IgD-negative memory B cell (primary cell): ENCODE results near the gene CACNA2D3. TPM values are rescaled to one million over a fixed set of nuclear protein-coding genes. Genes with fewer than 3 reads are reported as not detected.

Experiments used
- H3K27ac Mint-ChIP-seq, 3 donors: one replicate each; pipeline ENCODE4 v1.8.0; 2020 to 2022; ENCODE audit warnings: mild to moderate bottlenecking in 3 of 3, mixed read lengths in 3 of 3, moderate library complexity in 1 of 3
- H3K27me3 Mint-ChIP-seq: one replicate; pipeline ENCODE4 v1.8.0; 2021; ENCODE audit warnings: mixed read lengths
- H3K36me3 Mint-ChIP-seq: one replicate; pipeline ENCODE4 v1.8.0; 2020; ENCODE audit warnings: mild to moderate bottlenecking, mixed read lengths
- H3K4me1 Mint-ChIP-seq, 3 donors: one replicate each; pipeline ENCODE4 v1.8.0; 2020 to 2022; ENCODE audit warnings: mixed read lengths in 3 of 3, mild to moderate bottlenecking in 1 of 3
- H3K4me3 Mint-ChIP-seq, 4 donors: one replicate each; pipeline ENCODE4 v1.8.0; 2020 to 2022; ENCODE audit warnings: mild to moderate bottlenecking in 4 of 4, mixed read lengths in 4 of 4, moderate library complexity in 3 of 4
- H3K9me3 Mint-ChIP-seq, 3 donors: one replicate each; pipeline ENCODE4 v1.8.0; 2020 to 2021; ENCODE audit warnings: mixed read lengths in 3 of 3, mild to moderate bottlenecking in 1 of 3
- polyA plus RNA-seq: library from polyadenylated mRNA; unstranded; fragments of 300-500 nt; fragmentation: Illumina TruSeq; gene quantifications from one replicate; pipeline ENCODE4 v1.2.3, GENCODE V29; 2021

The CACNA2D3 gene
- polyA plus RNA-seq, 1 donor from 2014 or later, result not detected

DNA sequence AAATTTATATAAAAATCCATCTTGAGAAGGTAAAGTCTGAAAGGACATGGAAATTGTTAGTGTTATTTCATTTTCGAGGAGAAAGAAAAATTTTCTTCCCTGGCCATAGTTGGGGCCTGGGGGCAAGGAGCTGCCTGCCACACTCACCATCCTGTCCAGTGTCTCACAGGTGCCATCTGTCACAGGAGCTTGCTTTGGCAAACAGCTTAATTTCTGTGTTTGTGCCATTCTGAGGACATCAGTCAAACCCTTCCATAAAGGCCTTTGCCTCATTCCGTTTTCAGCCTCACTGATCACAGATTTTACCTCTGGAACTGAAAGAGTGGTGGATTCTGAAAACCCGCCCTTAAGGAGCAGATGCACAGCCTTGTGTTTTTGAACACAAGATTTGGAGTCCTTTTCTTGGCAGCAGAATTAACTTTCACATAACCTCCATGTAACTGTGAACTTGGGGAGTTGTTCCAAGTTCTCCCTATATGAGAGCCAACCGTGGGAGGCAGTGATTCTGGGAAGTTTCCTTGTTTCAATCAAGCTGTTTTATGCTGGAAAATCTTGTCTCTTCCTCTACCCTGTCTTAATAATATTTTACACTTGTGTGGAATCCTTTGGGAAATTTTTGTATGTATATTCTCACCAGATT lies 254.7 kb downstream of the CACNA2D3 start:
- Mint-ChIP-seq H3K27me3 (peaks cover 2% of the 10 kb centered on the region), H3K36me3 (no peaks in the 10 kb centered on the region), H3K4me3 (no peak overlapping the region), H3K4me1 (no peaks in the 10 kb centered on the region), H3K9me3 (no peaks in the 10 kb centered on the region), H3K27ac (no peak overlapping the region)

DNA sequence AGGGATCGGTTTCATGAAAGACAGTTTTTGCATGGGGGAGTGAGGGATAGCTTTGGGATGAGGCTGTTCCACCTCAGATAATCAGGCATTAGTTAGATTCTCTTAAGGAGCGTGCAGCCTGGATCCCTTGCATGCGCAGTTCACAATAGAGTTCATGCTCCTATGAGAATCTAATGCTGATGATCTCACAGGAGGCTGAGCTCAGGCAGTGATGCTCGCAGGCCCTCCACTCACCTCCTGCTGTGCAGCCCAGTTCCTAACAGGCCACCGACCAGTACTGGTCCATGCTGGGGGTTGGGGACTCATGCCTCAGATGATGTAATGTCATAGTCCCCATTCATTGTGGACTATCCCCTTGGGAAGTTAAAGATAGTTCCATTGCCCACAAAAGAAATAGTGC lies 255.8 kb downstream of the CACNA2D3 start:
- Mint-ChIP-seq H3K9me3 (no peaks in the 10 kb centered on the region), H3K36me3 (no peaks in the 10 kb centered on the region), H3K27me3 (peaks cover 2% of the 10 kb centered on the region), H3K27ac (no peak overlapping the region), H3K4me1 (no peaks in the 10 kb centered on the region), H3K4me3 (no peak overlapping the region)

DNA sequence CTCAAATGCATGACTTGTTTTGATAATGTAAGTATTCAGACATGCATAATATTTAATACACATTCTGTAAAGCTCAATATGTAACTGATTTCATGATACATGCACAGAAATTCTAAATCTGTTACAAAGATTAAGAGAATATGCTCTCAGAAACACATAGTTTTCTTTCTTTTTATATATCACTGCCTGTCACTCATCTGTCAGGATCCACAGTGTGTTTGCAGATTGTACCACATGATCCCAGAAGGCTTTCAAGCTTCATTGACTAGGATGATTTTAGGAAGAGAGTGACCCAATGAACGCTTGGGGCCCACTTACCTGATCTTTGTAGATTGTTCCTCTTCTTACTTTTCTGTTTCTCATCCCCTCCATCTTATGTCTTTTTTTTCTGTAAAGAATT lies 261.9 kb downstream of the CACNA2D3 start:
- Mint-ChIP-seq H3K4me1 (no peaks in the 10 kb centered on the region), H3K4me3 (no peak overlapping the region), H3K27ac (no peak overlapping the region)

DNA sequence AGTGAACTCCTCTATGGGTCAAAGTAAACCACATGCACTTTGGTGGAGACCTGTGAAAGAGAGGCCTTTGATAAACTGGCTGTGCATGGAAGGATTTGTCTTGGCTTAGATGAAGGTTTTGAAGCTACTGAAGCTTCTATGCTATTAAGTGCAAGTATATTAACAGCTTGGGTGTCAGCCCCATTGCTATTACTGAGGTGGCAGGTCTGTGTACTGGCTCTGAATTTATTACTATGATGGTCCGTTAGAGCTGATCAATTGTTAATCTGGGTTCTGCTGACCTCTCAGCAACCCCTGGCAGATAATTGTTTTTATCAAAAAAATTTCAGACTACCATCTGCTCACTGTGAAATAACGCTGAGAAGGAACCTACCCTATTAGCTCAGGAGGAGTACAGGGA lies 268.2 kb downstream of the CACNA2D3 start:
- Mint-ChIP-seq H3K9me3 (peaks cover 0 to 7% (median 3%) of the 10 kb centered on the region in 3 donors), H3K4me3 (peak overlapping the region in 1 of 4 donors; percentile 1), H3K4me1 (no peaks in the 10 kb centered on the region), H3K27ac (no peak overlapping the region), H3K36me3 (no peaks in the 10 kb centered on the region), H3K27me3 (peaks cover 5% of the 10 kb centered on the region)

More for the DNA sequence above, 261.9 kb downstream of the CACNA2D3 start:
- H3K36me3 Mint-ChIP-seq, result no peaks in the 10 kb centered on the region
- H3K27me3 Mint-ChIP-seq, result peaks cover 5% of the 10 kb centered on the region
- H3K9me3 Mint-ChIP-seq, result peaks cover 0 to 4% (median 3%) of the 10 kb centered on the region in 3 donors

DNA sequence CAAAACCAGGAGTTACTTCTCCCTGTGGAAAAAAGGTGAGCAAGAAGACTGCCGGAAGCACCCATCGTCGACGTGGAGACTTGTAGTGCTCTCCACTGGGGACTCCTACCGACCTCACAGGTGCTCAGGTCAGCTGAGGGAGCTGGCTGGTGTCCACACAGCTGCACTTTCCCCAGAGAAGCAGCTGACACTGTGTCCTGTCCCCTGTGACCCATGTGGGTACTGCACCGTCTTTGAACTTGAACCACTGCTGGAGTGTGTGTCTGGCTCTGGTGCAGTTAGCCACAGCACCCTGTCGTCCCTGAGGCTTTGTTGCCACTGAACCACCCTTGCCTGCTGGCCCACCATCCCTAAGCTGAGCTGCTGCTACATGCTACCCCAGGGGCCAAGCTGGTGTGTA lies 270.8 kb downstream of the CACNA2D3 start:
- no peak overlapping the region for H3K4me3 Mint-ChIP-seq
- no peaks in the 10 kb centered on the region for H3K36me3 Mint-ChIP-seq
- H3K4me1 Mint-ChIP-seq, result no peaks in the 10 kb centered on the region
- H3K9me3 Mint-ChIP-seq, result peaks cover 0 to 6% (median 2%) of the 10 kb centered on the region in 3 donors
- peaks cover 4% of the 10 kb centered on the region for H3K27me3 Mint-ChIP-seq
- H3K27ac Mint-ChIP-seq, result no peak overlapping the region

DNA sequence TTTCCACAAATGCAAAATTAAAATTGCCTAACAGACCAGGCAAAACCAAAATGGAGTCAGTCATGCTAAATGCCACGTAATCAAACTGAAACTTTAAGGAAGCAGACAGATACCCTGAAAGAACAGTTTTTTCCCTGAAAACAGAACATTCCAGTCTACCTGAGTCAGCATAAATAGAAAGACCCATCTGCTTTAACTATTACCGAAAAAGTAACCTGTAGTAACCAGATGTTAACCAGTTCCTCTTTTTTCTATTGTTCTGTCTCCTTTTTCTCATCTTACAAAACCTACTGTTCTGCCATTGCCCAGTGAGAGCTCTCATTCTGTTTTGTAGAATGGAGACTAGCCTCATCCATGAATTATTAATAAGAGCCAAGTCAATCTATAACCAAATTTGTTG lies 286.0 kb downstream of the CACNA2D3 start:
- no peaks in the 10 kb centered on the region for H3K36me3 Mint-ChIP-seq
- H3K4me3 Mint-ChIP-seq, result no peak overlapping the region
- H3K27me3 Mint-ChIP-seq, result no peaks in the 10 kb centered on the region
- H3K4me1 Mint-ChIP-seq, result no peaks in the 10 kb centered on the region
- H3K9me3 Mint-ChIP-seq, result peaks cover 0 to 7% (median 0%) of the 10 kb centered on the region in 3 donors
- H3K27ac Mint-ChIP-seq, result no peak overlapping the region

DNA sequence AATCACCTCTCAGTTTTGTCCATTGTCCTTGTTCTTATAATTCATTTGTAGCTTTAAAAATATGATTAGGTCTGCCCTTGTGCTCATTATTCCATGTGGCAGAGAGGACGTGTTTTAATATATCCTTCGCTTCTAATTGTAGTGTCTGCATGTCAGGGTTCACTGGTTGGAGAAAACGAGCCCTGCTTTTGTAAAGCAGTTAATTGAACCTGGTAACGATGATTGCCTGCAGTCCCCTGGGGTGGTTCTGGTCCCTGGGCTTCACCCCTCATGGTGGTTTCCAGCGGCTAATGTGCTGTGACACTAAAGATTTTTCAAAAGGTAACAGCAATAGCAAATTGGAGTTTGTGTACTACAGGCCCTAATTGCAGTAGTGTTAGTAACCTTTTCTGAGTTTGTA lies 299.6 kb downstream of the CACNA2D3 start:
- no peaks in the 10 kb centered on the region for H3K27me3 Mint-ChIP-seq
- H3K4me3 Mint-ChIP-seq, result no peak overlapping the region
- no peaks in the 10 kb centered on the region for H3K36me3 Mint-ChIP-seq
- no peak overlapping the region for H3K27ac Mint-ChIP-seq
- no peaks in the 10 kb centered on the region for H3K4me1 Mint-ChIP-seq
- peaks cover 0 to 2% (median 0%) of the 10 kb centered on the region in 3 donors for H3K9me3 Mint-ChIP-seq

DNA sequence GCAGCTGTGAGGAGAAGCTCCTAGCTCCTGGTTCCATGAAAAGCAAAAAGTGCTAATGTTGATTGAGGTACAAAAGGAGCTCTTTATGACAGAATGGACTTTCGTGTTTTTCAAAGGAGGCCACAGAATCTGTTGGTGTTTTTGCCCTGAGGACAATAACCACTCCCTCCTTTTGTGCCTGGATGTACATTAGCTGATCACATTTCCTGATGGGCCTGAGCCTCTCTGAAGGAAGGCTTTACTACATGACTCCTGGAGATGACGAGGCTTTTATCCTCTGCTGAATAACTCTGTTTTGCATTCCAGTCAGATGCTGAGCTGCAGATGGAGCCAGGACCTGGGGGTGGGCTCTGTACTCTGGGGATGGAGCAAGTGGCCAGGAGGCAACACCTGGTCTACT lies 301.9 kb downstream of the CACNA2D3 start:
- H3K27ac Mint-ChIP-seq, result no peak overlapping the region
- peaks cover 0 to 2% (median 0%) of the 10 kb centered on the region in 3 donors for H3K9me3 Mint-ChIP-seq
- H3K27me3 Mint-ChIP-seq, result no peaks in the 10 kb centered on the region
- H3K4me3 Mint-ChIP-seq, result no peak overlapping the region
- no peaks in the 10 kb centered on the region for H3K36me3 Mint-ChIP-seq
- no peaks in the 10 kb centered on the region for H3K4me1 Mint-ChIP-seq

DNA sequence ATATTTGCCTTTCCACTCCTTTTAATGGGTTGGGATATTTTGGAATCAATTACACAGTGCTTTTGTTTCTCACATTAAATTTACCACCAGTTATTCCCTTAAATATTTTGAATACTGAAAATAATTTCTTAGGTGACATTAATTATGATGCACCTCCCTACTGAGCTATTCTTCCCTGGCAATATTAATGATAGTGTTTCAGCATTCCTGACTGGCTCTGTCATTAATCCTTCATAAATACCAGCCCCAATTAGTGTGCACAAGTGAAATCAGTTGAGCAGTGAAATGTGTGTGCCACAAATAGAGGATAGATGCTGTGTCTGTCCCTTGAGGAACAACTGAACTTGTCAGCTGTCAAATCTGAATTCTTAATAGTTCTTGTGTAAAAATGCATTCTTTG lies 304.0 kb downstream of the CACNA2D3 start:
- H3K27me3 Mint-ChIP-seq, result no peaks in the 10 kb centered on the region
- no peak overlapping the region for H3K27ac Mint-ChIP-seq
- H3K4me3 Mint-ChIP-seq, result no peak overlapping the region
- H3K36me3 Mint-ChIP-seq, result no peaks in the 10 kb centered on the region
- peaks cover 0 to 2% (median 0%) of the 10 kb centered on the region in 3 donors for H3K9me3 Mint-ChIP-seq
- no peaks in the 10 kb centered on the region for H3K4me1 Mint-ChIP-seq

DNA sequence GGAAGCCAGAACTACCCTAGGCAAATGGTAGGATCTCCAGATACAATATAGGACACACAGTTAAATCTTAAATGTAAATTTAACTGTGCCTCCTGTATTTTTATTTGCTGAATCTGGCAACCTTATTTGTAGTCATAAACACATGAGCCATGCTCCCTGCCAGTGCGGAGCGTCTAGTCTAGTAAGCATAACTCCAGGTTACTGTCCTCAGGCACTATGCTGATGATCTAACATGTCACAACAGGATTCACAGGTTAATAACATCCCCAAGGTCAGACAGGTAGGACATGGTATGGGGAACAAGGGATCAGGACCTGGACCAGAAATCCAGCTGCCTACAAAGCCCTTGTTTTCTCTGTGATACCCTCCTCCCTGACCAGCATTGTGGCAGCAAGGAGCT lies 305.1 kb downstream of the CACNA2D3 start:
- no peaks in the 10 kb centered on the region for H3K27me3 Mint-ChIP-seq
- H3K9me3 Mint-ChIP-seq, result peaks cover 0 to 2% (median 0%) of the 10 kb centered on the region in 3 donors
- H3K4me1 Mint-ChIP-seq, result no peaks in the 10 kb centered on the region

DNA sequence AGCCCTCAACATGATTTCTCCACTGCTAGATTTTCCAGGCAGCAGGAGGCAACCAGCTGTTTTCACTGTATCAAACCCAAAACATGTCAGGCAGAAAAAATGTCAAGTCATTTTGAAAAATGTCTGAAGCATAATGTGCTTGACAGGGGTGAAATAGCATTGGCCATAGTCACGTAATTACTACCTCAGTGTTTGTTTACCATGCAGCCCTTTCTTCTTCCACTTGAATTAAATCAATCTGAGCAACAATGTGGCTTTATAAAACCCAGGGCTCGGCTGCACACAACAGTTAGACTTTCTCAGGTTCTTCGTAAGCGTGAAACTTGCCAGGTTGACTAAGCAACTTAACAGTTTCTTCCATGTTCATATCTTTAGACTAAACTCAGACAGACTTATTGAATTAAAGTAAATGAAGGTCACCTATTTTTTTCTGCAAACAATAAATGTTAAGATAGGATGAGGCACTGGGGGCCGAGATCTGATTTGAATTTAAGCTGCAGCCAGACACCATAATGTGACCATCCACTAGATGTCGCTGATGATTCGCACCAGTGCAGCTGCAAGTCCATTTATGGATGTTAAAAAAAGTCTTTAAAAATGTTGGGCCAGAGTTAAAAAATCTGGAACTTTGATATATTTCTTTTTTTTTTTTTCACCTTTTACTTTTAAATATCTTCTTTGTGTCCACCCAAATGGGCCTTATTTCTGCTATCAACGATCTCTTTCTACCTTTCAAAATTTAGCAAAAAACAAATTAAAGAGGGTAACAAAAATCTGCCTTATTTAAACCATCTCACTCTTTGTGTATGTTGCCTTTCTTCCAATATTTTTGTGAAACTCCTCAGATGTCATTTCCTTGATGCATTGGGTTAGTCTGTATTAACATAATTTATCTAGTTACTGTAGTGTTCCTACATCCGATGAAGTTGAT lies 305.9 kb downstream of the CACNA2D3 start:
- peaks cover 0 to 2% (median 0%) of the 10 kb centered on the region in 3 donors for H3K9me3 Mint-ChIP-seq
- H3K36me3 Mint-ChIP-seq, result no peaks in the 10 kb centered on the region
- H3K27me3 Mint-ChIP-seq, result no peaks in the 10 kb centered on the region
- H3K4me1 Mint-ChIP-seq, result no peaks in the 10 kb centered on the region
- no peak overlapping the region for H3K27ac Mint-ChIP-seq
- no peak overlapping the region for H3K4me3 Mint-ChIP-seq

More for the DNA sequence above, 305.1 kb downstream of the CACNA2D3 start:
- Mint-ChIP-seq H3K36me3 (no peaks in the 10 kb centered on the region), H3K4me3 (no peak overlapping the region), H3K27ac (no peak overlapping the region)

DNA sequence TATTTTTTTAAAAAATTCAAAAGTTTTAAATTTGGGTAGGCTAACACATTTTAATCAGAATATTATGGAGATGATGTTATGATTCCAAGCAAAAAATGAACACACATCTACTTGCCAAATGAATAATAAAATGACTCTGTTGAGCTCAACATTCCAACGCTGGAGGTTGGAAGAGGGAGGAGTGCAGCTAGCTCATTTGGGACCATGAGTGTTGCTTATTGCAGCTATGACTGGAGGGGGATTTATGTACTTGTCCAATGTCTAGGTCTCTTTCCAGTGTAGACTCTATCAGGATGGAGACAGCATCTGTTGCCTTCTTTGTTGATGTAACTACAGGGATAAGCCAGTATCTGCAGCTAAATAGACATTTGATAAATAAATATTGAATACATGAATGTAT lies 310.6 kb downstream of the CACNA2D3 start:
- Mint-ChIP-seq H3K36me3 (no peaks in the 10 kb centered on the region), H3K4me3 (no peak overlapping the region), H3K9me3 (peaks cover 0 to 2% (median 0%) of the 10 kb centered on the region in 3 donors), H3K27me3 (peaks cover 2% of the 10 kb centered on the region), H3K27ac (no peak overlapping the region), H3K4me1 (no peaks in the 10 kb centered on the region)

DNA sequence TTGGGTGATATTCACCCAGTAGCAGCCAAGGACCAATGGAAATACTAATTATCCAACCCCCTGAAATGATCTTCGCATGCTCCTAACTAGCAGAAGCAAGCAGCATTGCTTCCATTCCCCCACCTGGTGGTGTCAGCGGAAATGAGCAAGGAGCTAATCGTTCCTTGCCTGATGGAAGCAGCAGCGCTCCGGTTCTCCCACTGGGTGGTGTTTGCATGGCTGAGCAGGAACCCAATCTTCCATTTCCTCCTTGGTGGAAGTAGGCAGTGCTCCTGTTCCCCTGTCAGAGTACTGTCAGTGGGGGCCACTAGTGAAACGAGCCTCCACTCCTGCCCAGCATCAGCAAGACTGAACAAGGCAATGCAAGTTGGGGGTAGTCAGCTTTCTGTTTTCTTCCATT lies 311.5 kb downstream of the CACNA2D3 start:
- H3K4me3 Mint-ChIP-seq, result no peak overlapping the region
- peaks cover 0 to 2% (median 0%) of the 10 kb centered on the region in 3 donors for H3K9me3 Mint-ChIP-seq
- no peaks in the 10 kb centered on the region for H3K36me3 Mint-ChIP-seq
- no peaks in the 10 kb centered on the region for H3K4me1 Mint-ChIP-seq
- peaks cover 2% of the 10 kb centered on the region for H3K27me3 Mint-ChIP-seq
- no peak overlapping the region for H3K27ac Mint-ChIP-seq

DNA sequence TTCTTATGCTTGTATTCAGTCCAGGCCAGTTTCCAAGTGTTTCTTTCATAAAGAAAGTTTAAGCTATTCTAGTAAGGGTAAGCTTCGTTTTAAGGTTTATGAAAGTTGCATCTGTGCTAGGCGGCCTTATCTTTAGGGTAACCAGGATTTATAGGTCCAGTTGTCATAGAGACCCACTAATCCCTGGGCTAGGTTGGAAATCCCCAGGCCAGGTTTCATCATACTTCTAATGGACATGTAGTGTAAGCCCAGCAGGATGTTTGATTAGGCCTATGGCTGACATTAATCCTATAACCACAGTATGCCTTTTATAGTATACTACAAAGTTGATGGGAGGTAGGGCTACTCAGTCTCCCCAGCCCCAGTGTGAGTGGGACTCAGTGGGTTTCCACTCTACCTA lies 312.4 kb downstream of the CACNA2D3 start:
- H3K27ac Mint-ChIP-seq, result no peak overlapping the region
- peaks cover 0 to 2% (median 0%) of the 10 kb centered on the region in 3 donors for H3K9me3 Mint-ChIP-seq
- H3K4me3 Mint-ChIP-seq, result no peak overlapping the region
- no peaks in the 10 kb centered on the region for H3K36me3 Mint-ChIP-seq
- H3K27me3 Mint-ChIP-seq, result peaks cover 2% of the 10 kb centered on the region
- H3K4me1 Mint-ChIP-seq, result no peaks in the 10 kb centered on the region

DNA sequence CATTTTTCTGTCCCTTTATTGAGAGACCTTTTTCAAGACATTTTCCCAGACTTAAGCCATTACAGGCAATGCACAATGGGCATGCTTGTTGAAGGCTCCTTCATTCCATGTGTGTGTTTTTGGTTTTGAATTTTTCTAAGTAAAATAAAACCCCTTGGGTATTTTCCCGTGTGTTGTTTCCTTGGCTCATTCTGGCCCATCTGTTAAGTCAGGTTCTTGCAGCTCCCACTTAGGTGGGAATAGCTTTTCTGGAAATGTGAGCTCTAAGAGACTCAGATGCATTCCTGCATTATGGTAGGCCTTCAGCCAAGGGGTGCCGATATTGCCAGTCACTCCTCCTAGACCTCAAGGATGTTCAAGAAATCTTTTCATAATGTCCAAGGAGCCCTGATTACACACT lies 314.9 kb downstream of the CACNA2D3 start:
- peaks cover 0 to 2% (median 0%) of the 10 kb centered on the region in 3 donors for H3K9me3 Mint-ChIP-seq
- H3K4me3 Mint-ChIP-seq, result no peak overlapping the region
- H3K4me1 Mint-ChIP-seq, result no peaks in the 10 kb centered on the region
- no peaks in the 10 kb centered on the region for H3K36me3 Mint-ChIP-seq
- peaks cover 2% of the 10 kb centered on the region for H3K27me3 Mint-ChIP-seq
- H3K27ac Mint-ChIP-seq, result no peak overlapping the region
